ENCODE results near the gene OLFML3.
"Not testable (repeated sequence)": the region's sequence is repeated elsewhere in the genome, so short reads cannot be mapped to it uniquely, and the experiment has no call there.

OLFML3 gene

DNA sequence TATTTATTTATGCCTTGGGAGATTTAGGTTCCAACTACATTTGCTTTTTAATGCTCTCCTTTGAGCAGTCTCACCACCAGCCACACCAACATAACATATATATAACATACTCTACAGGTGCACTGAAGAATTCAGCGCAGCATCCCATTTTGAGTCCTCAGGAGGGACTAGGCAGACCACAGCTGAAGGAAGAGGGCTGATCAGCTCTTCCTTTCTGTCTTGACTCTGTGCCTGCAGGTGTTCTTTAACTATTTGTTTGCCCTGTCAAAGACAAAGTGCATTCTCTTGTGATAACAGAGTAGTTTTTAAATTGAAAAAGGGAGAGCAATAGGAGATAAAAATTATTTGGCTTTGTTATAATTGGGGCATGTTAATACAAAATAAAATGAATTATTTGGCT lies 33.2 kb upstream of the OLFML3 start:
- in situ Hi-C loops (cut with HindIII; ENCODE audit: low pct_ligation_motif_present, low sequenced_read_pairs) = no loop called here
- TF ChIP-seq, protein P1, sequence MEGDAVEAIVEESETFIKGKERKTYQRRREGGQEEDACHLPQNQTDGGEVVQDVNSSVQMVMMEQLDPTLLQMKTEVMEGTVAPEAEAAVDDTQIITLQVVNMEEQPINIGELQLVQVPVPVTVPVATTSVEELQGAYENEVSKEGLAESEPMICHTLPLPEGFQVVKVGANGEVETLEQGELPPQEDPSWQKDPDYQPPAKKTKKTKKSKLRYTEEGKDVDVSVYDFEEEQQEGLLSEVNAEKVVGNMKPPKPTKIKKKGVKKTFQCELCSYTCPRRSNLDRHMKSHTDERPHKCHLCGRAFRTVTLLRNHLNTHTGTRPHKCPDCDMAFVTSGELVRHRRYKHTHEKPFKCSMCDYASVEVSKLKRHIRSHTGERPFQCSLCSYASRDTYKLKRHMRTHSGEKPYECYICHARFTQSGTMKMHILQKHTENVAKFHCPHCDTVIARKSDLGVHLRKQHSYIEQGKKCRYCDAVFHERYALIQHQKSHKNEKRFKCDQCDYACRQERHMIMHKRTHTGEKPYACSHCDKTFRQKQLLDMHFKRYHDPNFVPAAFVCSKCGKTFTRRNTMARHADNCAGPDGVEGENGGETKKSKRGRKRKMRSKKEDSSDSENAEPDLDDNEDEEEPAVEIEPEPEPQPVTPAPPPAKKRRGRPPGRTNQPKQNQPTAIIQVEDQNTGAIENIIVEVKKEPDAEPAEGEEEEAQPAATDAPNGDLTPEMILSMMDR (IDR thresholded peaks at IDR 0.05; ENCODE audit: low read depth, low read length, missing control alignments) = no peak
- no peak overlapping the region for H3K4me3 ChIP-seq (ENCODE audit: low read depth, low read length)
- no peaks in the 10 kb centered on the region for H3K27me3 ChIP-seq (replicated peaks)
- peaks cover 15% of the 10 kb centered on the region for H3K36me3 ChIP-seq (replicated peaks)
- no peak overlapping the region for H3K27ac ChIP-seq
- DNase-seq = no peak

DNA sequence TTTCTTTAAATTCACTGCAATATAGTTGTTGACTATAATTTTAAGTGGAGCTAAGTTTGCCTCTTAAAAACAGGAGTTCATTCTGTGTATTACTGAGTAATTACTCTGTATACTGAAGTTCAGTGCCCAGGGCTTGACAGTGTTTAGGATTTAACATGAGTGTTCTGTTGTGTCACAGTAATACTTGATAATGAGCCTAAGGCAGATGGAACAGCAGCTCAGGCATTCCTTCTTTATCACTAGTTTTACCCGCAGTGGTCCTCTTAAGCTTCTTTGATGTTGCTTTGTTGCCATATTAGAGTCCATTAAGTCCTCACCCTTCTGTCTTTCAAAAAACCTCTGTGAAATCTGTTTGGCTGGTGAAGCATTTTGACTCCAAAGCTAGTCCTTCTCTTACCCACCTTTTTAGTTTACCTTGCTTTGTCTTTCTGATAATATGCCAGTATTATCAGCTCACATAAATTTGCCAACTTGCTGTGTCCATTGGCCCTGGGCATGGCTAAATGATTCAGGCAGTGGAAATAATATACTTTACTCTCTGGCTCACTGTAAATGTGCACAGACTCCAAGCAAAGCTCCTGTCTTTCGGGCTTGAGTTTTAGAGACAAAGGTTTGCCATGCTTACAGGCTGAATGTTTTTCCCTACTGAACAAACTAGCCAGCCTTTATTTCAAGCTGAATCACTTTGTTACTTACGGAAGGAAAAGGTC lies 32.4 kb upstream of the OLFML3 start:
- no peak overlapping the region for H3K4me3 ChIP-seq (ENCODE audit: low read depth, low read length)
- DNase-seq = peak; percentile 4
- no peaks in the 10 kb centered on the region for H3K27me3 ChIP-seq (replicated peaks)
- H3K36me3 ChIP-seq (replicated peaks) = peaks cover 10% of the 10 kb centered on the region
- in situ Hi-C loops (cut with HindIII; ENCODE audit: low pct_ligation_motif_present, low sequenced_read_pairs) = no loop called here
- H3K27ac ChIP-seq = no peak overlapping the region
- TF ChIP-seq, protein P1 (IDR thresholded peaks at IDR 0.05; ENCODE audit: low read depth, low read length, missing control alignments) = no peak

DNA sequence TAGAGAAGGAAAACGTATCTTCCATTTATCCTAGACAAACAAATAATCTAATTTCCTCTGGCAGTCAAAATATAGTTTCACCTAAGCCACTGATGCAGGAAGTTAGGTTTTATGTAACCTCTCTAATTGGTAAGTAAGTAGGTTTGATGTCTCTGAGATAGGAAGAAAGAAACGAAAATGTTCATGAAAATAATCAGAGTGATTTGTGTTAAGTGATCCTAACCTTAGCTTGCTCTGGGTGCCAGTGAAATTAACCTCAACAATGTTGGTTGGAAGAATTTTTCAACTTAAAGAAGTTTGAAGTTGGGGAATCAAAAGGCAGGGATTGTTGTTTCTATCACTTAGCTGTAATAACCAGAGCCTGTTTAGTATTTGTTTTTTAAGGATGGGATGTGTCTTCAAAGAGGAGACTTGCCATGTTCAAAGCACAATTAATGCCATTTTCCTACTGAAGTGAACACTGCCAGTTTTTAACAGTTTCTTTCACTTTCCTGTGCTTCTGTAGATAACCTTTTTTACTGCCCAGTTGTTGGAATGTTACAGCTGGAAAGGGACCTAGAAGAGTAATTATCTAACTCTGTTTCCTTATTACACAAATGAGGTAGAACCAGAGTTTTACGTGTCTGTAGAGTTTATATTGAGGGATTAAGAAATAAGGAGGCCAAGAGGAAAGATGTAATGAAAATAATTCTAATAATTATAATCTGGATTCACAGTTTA lies 31.7 kb upstream of the OLFML3 start:
- Histone ChIP-seq H3K27ac (no peak overlapping the region), H3K36me3 (replicated peaks) (peaks cover 7% of the 10 kb centered on the region), H3K27me3 (replicated peaks) (no peaks in the 10 kb centered on the region), H3K4me3 (ENCODE audit: low read depth, low read length) (no peak overlapping the region)
- DNase-seq = no peak
- in situ Hi-C loops (cut with HindIII; ENCODE audit: low pct_ligation_motif_present, low sequenced_read_pairs) = no loop called here
- TF ChIP-seq, protein P1 (IDR thresholded peaks at IDR 0.05; ENCODE audit: low read depth, low read length, missing control alignments) = no peak

DNA sequence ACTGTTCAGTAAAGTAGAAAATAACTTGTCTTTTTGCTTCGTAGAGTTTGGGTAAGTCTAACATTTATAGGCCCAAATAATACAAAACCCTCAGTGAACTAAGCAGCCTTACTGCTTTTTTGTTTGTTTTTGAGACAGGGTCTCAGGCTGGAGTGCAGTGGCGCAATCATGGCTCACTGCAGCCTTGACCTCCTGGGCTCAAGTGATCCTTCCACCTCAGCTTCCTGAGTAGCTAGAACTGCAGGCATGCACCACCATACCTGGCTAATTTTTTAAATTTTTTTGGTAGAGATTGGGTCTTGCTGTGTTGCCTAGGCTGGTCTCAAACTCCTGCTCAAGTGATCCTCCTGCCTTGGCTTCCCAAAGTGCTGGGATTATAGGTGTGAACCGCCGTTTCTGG lies 31.1 kb upstream of the OLFML3 start:
- H3K4me3 ChIP-seq (ENCODE audit: low read depth, low read length); DNase-seq; H3K27ac ChIP-seq; H3K27me3 ChIP-seq (replicated peaks); in situ Hi-C loops (cut with HindIII; ENCODE audit: low pct_ligation_motif_present, low sequenced_read_pairs); H3K36me3 ChIP-seq (replicated peaks): not testable (repeated sequence)

DNA sequence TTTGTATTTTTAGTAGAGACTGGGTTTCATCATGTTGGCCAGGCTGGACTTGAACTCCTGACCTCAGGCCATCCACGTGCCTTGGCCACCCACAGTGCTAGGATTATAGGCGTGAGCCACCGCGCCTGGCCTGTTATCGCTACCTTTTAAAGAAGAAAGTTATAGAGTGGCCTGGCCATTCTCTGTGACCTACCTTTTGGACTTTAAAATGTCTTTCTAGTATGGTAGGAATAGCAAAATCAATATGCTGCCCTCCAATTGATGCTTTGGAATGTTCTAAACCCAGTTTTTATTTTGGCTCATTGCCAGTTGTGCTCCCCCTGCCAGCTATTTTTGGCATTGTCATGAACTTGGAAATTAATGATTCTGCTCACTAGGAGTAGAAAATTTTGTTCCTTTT lies 30.3 kb upstream of the OLFML3 start:
- Histone ChIP-seq H3K27me3 (replicated peaks) (no peaks in the 10 kb centered on the region), H3K4me3 (ENCODE audit: low read depth, low read length) (no peak overlapping the region), H3K36me3 (replicated peaks) (no peaks in the 10 kb centered on the region), H3K27ac (no peak overlapping the region)
- in situ Hi-C loops (cut with HindIII; ENCODE audit: low pct_ligation_motif_present, low sequenced_read_pairs) = no loop called here
- TF ChIP-seq, protein P1 (IDR thresholded peaks at IDR 0.05; ENCODE audit: low read depth, low read length, missing control alignments) = peak; percentile 55
- DNase-seq = no peak

DNA sequence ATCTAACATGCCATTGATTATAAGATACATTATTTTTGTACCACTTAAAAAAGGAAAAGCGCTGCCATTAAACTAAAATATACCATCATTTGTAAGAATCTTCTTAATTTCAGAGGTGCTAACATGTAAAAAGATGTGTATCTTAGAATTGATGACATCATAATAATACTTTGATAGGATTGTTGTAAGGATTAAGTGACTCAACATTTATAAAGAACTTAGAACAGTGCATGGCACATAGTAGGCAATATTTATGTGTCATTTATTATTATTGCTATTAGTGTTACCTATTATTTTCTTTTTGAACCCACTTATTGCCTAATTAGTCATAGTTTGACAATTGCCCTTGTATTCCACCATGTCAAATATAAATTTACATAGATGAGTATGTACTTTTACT lies 28.4 kb upstream of the OLFML3 start:
- TF ChIP-seq, protein P1 (IDR thresholded peaks at IDR 0.05; ENCODE audit: low read depth, low read length, missing control alignments) = no peak

More for the DNA sequence above, 28.4 kb upstream of the OLFML3 start:
- DNase-seq = no peak
- no peak overlapping the region for H3K4me3 ChIP-seq (ENCODE audit: low read depth, low read length)
- H3K27ac ChIP-seq = no peak overlapping the region
- in situ Hi-C loops (cut with HindIII; ENCODE audit: low pct_ligation_motif_present, low sequenced_read_pairs) = no loop called here
- peaks cover 2% of the 10 kb centered on the region for H3K36me3 ChIP-seq (replicated peaks)
- H3K27me3 ChIP-seq (replicated peaks) = no peaks in the 10 kb centered on the region
